ENCODE results near the gene GFER.

GRCh38 chr16:2007081-2007836, 23.3 kb downstream of the GFER start:
- TF ChIP-seq, protein P1, sequence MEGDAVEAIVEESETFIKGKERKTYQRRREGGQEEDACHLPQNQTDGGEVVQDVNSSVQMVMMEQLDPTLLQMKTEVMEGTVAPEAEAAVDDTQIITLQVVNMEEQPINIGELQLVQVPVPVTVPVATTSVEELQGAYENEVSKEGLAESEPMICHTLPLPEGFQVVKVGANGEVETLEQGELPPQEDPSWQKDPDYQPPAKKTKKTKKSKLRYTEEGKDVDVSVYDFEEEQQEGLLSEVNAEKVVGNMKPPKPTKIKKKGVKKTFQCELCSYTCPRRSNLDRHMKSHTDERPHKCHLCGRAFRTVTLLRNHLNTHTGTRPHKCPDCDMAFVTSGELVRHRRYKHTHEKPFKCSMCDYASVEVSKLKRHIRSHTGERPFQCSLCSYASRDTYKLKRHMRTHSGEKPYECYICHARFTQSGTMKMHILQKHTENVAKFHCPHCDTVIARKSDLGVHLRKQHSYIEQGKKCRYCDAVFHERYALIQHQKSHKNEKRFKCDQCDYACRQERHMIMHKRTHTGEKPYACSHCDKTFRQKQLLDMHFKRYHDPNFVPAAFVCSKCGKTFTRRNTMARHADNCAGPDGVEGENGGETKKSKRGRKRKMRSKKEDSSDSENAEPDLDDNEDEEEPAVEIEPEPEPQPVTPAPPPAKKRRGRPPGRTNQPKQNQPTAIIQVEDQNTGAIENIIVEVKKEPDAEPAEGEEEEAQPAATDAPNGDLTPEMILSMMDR (IDR thresholded peaks at IDR 0.05): no peak
- TF ChIP-seq EZH2 (IDR thresholded peaks at IDR 0.05; ENCODE audit: borderline replicate concordance, insufficient read depth, low read depth, low read length, poor library complexity, severe bottlenecking): no peak
